ENCODE measurements around the gene COX6B2. TPM values are rescaled to one million over a fixed set of nuclear protein-coding genes. Genes with fewer than 3 reads are reported as not detected.

The COX6B2 gene
- total and polyA plus RNA-seq, 2 of the 13 experiments (the other 11 are each of a cell fraction or from before 2014, with no cell fraction given) = 0.21 TPM; not detected in 1

GRCh38 chr19:55333870-55334269 is 20.6 kb downstream of the COX6B2 start (continued):
- no peak for TF ChIP-seq CEBPZ (IDR thresholded peaks at IDR 0.05; ENCODE audit: low read length)
- no peak for TF ChIP-seq REXO4 (CRISPR knock-in tag; IDR thresholded peaks at IDR 0.05; ENCODE audit: borderline replicate concordance)
- TF ChIP-seq KMT2A (CRISPR knock-in tag; IDR thresholded peaks at IDR 0.05) = no peak
- no peak for TF ChIP-seq ZFP37 (CRISPR knock-in tag; IDR thresholded peaks at IDR 0.05; ENCODE audit: borderline replicate concordance)
- peak; percentile 64 for TF ChIP-seq SOX5 (CRISPR knock-in tag; IDR thresholded peaks at IDR 0.05; ENCODE audit: borderline replicate concordance)
- peak; percentile 95 for TF ChIP-seq ATF2 (CRISPR knock-in tag; IDR thresholded peaks at IDR 0.05)
- TF ChIP-seq SALL1 (CRISPR knock-in tag; IDR thresholded peaks at IDR 0.05) = peak; percentile 77
- peak; percentile 27; the same call in 1 of the 2 replicates for TF ChIP-seq AHDC1 (CRISPR knock-in tag; IDR thresholded peaks at IDR 0.05; ENCODE audit: borderline replicate concordance)
- TF ChIP-seq SIN3B (IDR thresholded peaks at IDR 0.05; ENCODE audit: low read length) = no peak
- no peak for TF ChIP-seq SCMH1 (CRISPR knock-in tag; IDR thresholded peaks at IDR 0.05; ENCODE audit: borderline replicate concordance)
- no peak for TF ChIP-seq NFRKB (IDR thresholded peaks at IDR 0.05)
- TF ChIP-seq ZNF362 (CRISPR knock-in tag; IDR thresholded peaks at IDR 0.05; ENCODE audit: borderline replicate concordance) = no peak
- TF ChIP-seq ZNF580 (CRISPR knock-in tag; IDR thresholded peaks at IDR 0.05; ENCODE audit: borderline replicate concordance, low read depth) = peak; percentile 49; the same call in 1 of the 2 replicates
- TF ChIP-seq ZNF33A (CRISPR knock-in tag; IDR thresholded peaks at IDR 0.05; ENCODE audit: borderline replicate concordance) = no peak
- no peak for TF ChIP-seq ZZZ3 (CRISPR knock-in tag; IDR thresholded peaks at IDR 0.05; ENCODE audit: borderline replicate concordance)
- TF ChIP-seq ZNF335 (CRISPR knock-in tag; IDR thresholded peaks at IDR 0.05) = no peak
- no peak for TF ChIP-seq ZBTB42 (CRISPR knock-in tag; IDR thresholded peaks at IDR 0.05)

All from HepG2 (cell line).